SK-N-MC (cell line): ENCODE measurements around the gene SYTL1.

Experiments used
- DNase-seq: peaks from one replicate; pipeline ENCODE4 v3.0.0-alpha.2; 2011; ENCODE audit warnings: low read depth, low spot score
- H3K27ac ChIP-seq: fragments of 200-600 bp; sonication (generic); 2 replicates; pipeline ENCODE4 v1.5.1; 2016; ENCODE audit warnings: mixed run types
- H3K36me3 ChIP-seq: fragments of 200-600 bp; sonication (generic); 2 replicates; pipeline ENCODE4 v1.6.1; 2017; ENCODE audit warnings: antibody characterized with exemption, low read length, mixed read lengths; ENCODE audit not compliant: insufficient read depth
- H3K4me3 ChIP-seq: fragments of 200-600 bp; sonication (generic); 2 replicates; pipeline ENCODE4 v1.5.1; 2016
- H3K9ac ChIP-seq: fragments of 200-600 bp; sonication (generic); 2 replicates; pipeline ENCODE4 v1.8.0; 2017; ENCODE audit warnings: mixed run types, mixed read lengths; ENCODE audit not compliant: insufficient read length
- H3K9me3 ChIP-seq: fragments of 200-600 bp; sonication (generic); 2 replicates; pipeline ENCODE4 v1.6.1; 2017; ENCODE audit warnings: low read depth, mild to moderate bottlenecking, antibody characterized with exemption, low read length, moderate library complexity, mixed read lengths
- EZH2 ChIP-seq: fragments of 200-600 bp; sonication (generic); IDR thresholded peaks from one replicate; pipeline ENCODE4 v1.6.1; 2017; ENCODE audit warnings: antibody characterized with exemption
- FOXP2 ChIP-seq: optimal IDR thresholded peaks from 2 replicates; pipeline ENCODE3; 2011; ENCODE audit warnings: mild to moderate bottlenecking, moderate library complexity; ENCODE audit not compliant: insufficient read depth; ENCODE audit errors: extremely low read length, control extremely low read depth
- POLR2AphosphoS5 ChIP-seq: IDR thresholded peaks from 2 replicates; pipeline ENCODE4 v1.6.1; 2012; ENCODE audit warnings: mild to moderate bottlenecking, low read depth, low read length, borderline replicate concordance

The SYTL1 gene

DNA sequence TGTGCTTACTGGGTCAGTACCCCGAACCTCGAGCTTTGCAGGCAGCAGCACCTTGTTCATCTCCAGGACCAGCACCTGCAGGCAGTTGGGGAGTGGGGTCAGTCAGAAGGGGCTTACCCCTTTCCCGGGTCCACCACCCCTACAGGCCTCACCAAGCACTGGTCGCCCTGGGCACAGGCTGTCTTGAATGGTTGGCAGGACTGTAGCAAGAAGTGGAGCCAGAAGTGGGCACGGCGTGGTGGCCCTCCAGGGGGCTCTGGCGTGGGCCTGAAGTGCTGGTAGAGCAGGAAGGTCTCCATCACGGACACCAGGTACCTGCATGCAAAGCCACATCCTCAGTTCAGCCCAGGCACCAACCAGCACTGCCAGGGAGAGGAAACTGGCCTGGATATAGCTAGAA, 19.7 kb downstream of the SYTL1 start:
- no peak for DNase-seq
- Histone ChIP-seq H3K36me3 (no peaks in the 10 kb centered on the region), H3K4me3 (no peak overlapping the region), H3K27ac (no peak overlapping the region), H3K9me3 (no peaks in the 10 kb centered on the region), H3K9ac (no peak overlapping the region)
- TF ChIP-seq POLR2AphosphoS5 (no peak), FOXP2 (no peak), EZH2 (no peak)

GRCh38 chr1:27363766-27364695, 22.2 kb downstream of the SYTL1 start:
- no peak for DNase-seq
- H3K9me3 ChIP-seq, result no peaks in the 10 kb centered on the region
- H3K36me3 ChIP-seq, result no peaks in the 10 kb centered on the region
- TF ChIP-seq POLR2AphosphoS5 (no peak), FOXP2 (no peak), EZH2 (no peak)
- no peak overlapping the region for H3K27ac ChIP-seq
- H3K9ac ChIP-seq, result no peak overlapping the region
- H3K4me3 ChIP-seq, result no peak overlapping the region

DNA sequence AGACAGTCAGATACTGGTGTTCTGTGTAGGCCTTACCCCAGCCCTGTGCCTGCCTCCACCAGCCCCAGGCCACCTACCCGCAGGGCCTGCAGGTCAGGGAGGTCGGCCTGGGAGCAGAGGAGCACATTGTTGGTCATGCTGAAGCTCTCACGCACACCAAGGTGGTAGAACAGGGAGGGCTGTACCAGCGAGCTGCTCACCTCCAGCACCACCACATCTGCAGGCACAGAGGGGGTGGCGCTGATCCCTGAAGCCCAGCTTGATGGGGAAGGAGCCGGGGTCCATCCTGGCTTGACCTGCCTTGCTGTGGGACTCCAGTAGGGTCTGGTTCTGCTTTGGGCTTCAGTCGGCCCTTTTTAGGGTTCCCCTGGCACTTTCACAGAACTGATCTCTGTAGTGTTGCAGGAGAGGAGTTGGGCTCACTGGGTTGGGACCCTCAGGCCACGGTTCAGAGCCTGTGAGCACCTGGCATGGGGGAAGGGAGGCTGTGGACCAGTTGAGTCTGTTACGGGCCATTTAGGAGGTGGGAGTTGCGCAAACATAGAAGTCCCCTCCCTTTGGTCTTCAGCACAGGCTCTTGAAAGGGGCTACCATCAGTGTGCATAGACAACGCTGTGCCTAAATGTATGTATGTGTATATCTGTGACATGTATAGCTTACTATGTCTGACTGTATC, 23.0 kb downstream of the SYTL1 start:
- Histone ChIP-seq H3K9me3 (no peaks in the 10 kb centered on the region), H3K36me3 (no peaks in the 10 kb centered on the region), H3K27ac (peak overlapping the region; percentile 73), H3K4me3 (peak overlapping the region; percentile 97), H3K9ac (no peak overlapping the region)
- no peak for DNase-seq
- TF ChIP-seq POLR2AphosphoS5 (no peak), FOXP2 (no peak), EZH2 (no peak)

DNA sequence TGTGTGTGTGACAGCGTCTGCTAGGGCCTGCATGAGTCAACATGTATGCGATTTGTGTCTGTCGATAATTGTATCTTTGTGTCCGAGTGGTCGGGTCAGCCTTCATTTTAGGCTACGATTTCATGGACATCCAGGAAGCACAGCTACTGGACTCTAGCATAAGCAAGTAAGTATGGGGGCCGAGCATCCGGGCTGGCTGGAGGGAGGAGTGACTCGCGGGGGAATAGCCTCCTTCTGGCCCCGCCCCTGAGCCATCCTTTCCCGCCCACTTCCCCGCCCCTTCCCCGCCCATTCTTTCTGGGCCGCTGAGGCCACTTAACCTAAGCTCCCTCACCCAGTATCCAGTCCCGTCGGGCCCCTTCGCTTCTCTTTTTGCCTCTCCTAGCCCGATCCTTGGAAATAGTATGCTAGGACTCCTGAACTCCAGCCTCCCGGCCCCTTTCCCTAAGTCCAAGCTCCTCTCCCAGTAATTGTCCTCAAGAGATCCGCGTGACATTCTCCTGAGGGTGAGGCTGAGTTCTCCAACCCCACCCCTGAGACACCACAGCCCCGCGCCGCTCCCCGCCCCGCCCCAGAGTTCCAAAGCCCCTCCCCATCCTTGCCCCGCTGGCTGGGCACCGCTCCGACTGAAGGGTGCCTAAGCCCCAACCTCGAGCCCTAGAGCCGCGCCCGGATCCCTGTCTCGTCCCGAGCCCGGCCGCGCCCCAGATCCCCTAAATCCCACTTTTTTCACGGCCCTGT, 23.7 kb downstream of the SYTL1 start:
- Histone ChIP-seq H3K4me3 (peak overlapping the region; percentile 97), H3K36me3 (no peaks in the 10 kb centered on the region), H3K9me3 (no peaks in the 10 kb centered on the region), H3K27ac (peak overlapping the region; percentile 81), H3K9ac (peak overlapping the region; percentile 65)
- peak; percentile 32 for DNase-seq
- no peak for TF ChIP-seq EZH2
- no peak for TF ChIP-seq FOXP2
- TF ChIP-seq POLR2AphosphoS5, result peak; percentile 56; the same call in 1 of the 2 replicates

DNA sequence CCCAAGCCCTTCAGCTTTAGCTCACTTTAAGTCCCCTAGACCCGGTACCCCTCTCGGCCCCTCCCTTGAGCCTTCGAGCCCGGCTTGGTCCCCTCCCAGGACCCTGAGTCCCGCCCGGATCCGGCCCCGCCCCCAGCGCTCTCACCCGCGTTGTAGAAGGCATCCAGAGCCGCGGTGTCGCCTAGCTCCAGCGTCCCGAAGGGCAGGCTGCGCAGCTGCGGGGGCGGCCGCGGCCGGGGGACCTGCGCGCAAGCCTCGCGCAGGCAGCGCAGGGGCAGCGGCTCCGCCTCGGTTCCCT, 24.2 kb downstream of the SYTL1 start:
- no peak for DNase-seq
- Histone ChIP-seq H3K36me3 (no peaks in the 10 kb centered on the region), H3K9ac (peak overlapping the region; percentile 65), H3K9me3 (no peaks in the 10 kb centered on the region), H3K27ac (peak overlapping the region; percentile 81; the same call in 1 of the 2 replicates), H3K4me3 (peak overlapping the region; percentile 97)
- TF ChIP-seq POLR2AphosphoS5 (no peak), FOXP2 (no peak), EZH2 (no peak)

DNA sequence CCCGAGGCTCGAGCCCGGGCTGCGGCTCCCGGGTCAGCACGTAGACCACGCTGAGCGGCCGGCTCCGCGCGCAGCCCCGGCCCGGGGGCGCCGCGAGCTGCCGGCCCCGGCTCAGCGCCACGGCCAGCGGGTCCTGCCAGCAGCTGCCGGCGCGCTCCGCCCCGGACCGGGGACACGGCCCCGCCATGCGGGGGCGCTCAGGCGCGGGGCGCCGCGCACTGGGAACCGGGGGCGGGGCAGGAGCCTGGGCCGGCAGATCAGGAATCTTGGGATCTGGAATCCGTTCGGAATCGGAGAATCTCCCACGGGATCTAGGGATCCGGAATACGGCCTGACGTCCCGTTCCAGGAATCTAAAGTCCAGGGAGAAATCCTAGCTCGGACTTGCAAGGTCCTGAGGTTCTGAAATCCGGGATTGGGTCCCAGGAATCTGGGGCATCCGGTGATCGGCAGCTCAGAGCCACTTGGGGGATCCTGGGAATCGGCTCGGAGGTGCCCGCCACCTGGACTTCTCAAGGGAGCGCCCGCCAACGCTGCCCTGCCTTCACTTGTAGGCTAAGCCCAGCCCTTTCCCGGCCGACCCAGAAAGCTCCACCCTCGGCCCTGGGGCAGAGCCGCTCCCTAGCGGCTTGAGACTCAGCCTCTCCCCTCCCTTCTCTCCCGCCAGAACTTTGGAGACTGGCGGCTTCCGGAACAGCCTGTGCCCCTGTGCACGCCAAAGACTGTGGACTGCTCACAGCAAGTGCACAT, 24.8 kb downstream of the SYTL1 start, which contains the start of gene MAP3K6:
TSS of gene MAP3K6 (minus strand) at position 551 of the 749 bp plus-strand sequence. CDS start at position 187, 364 bp downstream.
- peak within 1 kb of the TSS; percentile 71 for H3K9ac ChIP-seq
- no peaks in the 10 kb centered on the region for H3K9me3 ChIP-seq
- TF ChIP-seq FOXP2 (no peak), EZH2 (no peak), POLR2AphosphoS5 (no peak; the same call in none of the 2 replicates)
- H3K4me3 ChIP-seq, result peak within 1 kb of the TSS; percentile 97
- H3K27ac ChIP-seq, result peak within 1 kb of the TSS; percentile 81
- no peak for DNase-seq
- H3K36me3 ChIP-seq, result no peaks in the 10 kb centered on the region

- peak overlapping the region; percentile 73 for H3K27ac ChIP-seq
- no peak for DNase-seq
- TF ChIP-seq EZH2 (no peak), POLR2AphosphoS5 (no peak), FOXP2 (no peak)
- no peaks in the 10 kb centered on the region for H3K36me3 ChIP-seq
- H3K9me3 ChIP-seq, result no peaks in the 10 kb centered on the region
- peak overlapping the region; percentile 97 for H3K4me3 ChIP-seq
- no peak overlapping the region for H3K9ac ChIP-seq
Observed at GRCh38 chr1:27367160-27367650, 25.4 kb downstream of the SYTL1 start.
